ENCODE measurements around the gene PHF2. TPM values are rescaled to one million over a fixed set of nuclear protein-coding genes. Genes with fewer than 3 reads are reported as not detected.

The PHF2 gene
- total RNA-seq, 2 donors from 2014 or later: 32.4 to 32.9 TPM

DNA sequence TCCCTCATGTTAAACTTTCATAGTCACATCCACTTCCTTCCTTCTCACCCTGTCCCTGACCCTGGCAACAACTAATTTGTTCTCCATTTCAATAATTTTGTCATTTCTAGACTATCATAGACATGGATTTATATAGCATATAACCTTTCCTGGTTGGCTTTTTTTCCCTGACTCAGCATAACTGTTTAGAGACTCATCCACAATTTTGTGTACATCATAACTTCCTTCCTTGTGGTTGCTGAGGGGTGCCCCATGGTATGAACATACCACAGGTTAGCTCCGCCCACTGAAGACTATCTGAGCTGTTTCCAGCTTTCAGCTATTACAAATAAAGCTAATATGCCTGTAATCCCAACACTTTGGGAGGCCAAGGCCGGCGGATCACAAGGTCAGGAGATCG, 137.3 kb downstream of the PHF2 start:
- no peak for DNase-seq (ENCODE audit: low spot score)
- intact Hi-C loops (cut with DNase I): no loop called here
- Histone ChIP-seq H3K4me1 (replicated peaks) (no peaks in the 10 kb centered on the region), H3K9me3 (no peaks in the 10 kb centered on the region), H3K36me3 (no peaks in the 10 kb centered on the region), H3K4me3 (no peak overlapping the region), H3K27ac (no peak overlapping the region), H3K27me3 (replicated peaks; ENCODE audit: insufficient read depth) (no peaks in the 10 kb centered on the region)
- WGBS: 89% methylated on average over 4 of the region's 4 CpGs
- no peak for TF ChIP-seq POLR2A (IDR thresholded peaks at IDR 0.05)
- no peak for TF ChIP-seq POLR2AphosphoS5 (IDR thresholded peaks at IDR 0.05)
- TF ChIP-seq, protein P1, sequence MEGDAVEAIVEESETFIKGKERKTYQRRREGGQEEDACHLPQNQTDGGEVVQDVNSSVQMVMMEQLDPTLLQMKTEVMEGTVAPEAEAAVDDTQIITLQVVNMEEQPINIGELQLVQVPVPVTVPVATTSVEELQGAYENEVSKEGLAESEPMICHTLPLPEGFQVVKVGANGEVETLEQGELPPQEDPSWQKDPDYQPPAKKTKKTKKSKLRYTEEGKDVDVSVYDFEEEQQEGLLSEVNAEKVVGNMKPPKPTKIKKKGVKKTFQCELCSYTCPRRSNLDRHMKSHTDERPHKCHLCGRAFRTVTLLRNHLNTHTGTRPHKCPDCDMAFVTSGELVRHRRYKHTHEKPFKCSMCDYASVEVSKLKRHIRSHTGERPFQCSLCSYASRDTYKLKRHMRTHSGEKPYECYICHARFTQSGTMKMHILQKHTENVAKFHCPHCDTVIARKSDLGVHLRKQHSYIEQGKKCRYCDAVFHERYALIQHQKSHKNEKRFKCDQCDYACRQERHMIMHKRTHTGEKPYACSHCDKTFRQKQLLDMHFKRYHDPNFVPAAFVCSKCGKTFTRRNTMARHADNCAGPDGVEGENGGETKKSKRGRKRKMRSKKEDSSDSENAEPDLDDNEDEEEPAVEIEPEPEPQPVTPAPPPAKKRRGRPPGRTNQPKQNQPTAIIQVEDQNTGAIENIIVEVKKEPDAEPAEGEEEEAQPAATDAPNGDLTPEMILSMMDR (IDR thresholded peaks at IDR 0.05): no peak

DNA sequence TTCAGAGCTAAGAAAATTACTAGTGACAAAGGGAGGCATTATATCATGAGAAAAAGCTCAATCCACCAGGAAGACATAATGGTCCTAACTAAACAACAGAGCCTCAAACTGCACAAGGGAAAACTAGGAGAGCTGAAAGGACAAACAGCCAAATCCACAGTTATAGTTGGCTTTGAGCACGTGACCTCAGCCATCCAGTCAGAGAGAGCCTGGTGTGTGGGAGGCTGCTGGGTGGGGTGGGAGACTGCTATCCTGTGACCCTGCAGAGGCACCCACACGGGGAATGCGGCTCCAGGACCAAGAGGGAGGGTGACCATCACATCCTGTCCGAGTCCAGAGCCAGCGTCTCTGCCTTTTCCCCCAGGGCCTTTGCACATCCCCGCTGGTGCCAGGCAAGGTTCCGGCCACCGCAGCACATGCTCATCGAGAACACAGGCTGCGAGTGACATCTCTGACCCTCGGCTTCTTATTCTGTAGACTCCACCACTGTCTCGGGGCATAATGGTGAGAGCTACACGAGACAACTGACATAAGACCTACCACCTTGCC, 145.1 kb downstream of the PHF2 start:
- H3K36me3 ChIP-seq: no peaks in the 10 kb centered on the region
- no peak overlapping the region for H3K27ac ChIP-seq
- WGBS: 88% methylated on average over 13 of the region's 13 CpGs
- no peak overlapping the region for H3K4me3 ChIP-seq
- H3K27me3 ChIP-seq (replicated peaks; ENCODE audit: insufficient read depth): no peaks in the 10 kb centered on the region
- no peaks in the 10 kb centered on the region for H3K4me1 ChIP-seq (replicated peaks)
- DNase-seq (ENCODE audit: low spot score): no peak
- TF ChIP-seq POLR2AphosphoS5 (IDR thresholded peaks at IDR 0.05): no peak
- no peaks in the 10 kb centered on the region for H3K9me3 ChIP-seq
- intact Hi-C loops (cut with DNase I): no loop called here

DNA sequence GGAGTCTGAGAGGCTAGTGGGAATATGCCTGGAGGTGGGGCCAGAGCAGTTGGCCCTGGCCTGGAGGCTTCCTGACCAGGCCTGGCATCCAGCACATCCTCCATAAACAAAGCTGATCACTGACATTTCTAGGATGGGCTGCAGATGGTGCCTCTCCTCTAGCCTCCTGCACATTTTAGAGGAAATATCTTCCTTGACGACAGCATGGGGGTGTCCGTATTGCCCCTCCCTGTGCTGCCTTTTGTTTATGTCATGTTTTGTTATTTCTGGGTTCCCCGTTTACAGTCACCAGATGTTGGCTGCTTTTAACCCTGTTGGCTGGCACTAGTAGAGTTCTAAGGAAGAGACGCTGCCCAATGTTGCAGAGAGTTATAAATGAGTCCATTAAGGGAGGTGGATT, 148.5 kb downstream of the PHF2 start:
- WGBS: 60% methylated on average over 4 of the region's 4 CpGs
- Histone ChIP-seq H3K4me1 (replicated peaks) (no peaks in the 10 kb centered on the region), H3K9me3 (no peaks in the 10 kb centered on the region), H3K27ac (no peak overlapping the region), H3K4me3 (no peak overlapping the region), H3K36me3 (no peaks in the 10 kb centered on the region), H3K27me3 (replicated peaks; ENCODE audit: insufficient read depth) (no peaks in the 10 kb centered on the region)
- TF ChIP-seq POLR2AphosphoS5 (IDR thresholded peaks at IDR 0.05): no peak
- DNase-seq (ENCODE audit: low spot score): no peak
- intact Hi-C loops (cut with DNase I): no loop called here

DNA sequence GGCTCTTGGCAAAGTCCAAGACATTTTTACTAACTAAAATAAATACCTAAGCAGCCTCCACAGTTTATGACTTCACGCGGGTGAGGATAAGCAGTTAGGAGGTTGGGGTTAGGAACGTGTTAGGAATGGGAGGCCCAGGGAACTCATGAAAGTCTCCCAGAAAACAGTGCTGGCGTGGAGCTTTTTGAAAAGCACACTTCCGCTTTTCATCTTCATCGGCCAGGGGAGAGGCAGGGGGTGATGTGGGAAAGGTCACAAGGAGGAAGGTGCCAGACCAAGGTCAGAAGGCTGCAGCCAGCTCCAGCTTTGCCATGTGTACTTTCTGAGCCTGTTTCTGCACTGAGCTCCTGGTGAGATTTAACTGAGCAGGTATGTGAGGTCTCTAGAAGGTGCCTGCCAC, 149.0 kb downstream of the PHF2 start:
- intact Hi-C loops (cut with DNase I): no loop called here
- Histone ChIP-seq H3K9me3 (no peaks in the 10 kb centered on the region), H3K36me3 (no peaks in the 10 kb centered on the region), H3K27ac (no peak overlapping the region), H3K4me1 (replicated peaks) (no peaks in the 10 kb centered on the region), H3K27me3 (replicated peaks; ENCODE audit: insufficient read depth) (no peaks in the 10 kb centered on the region), H3K4me3 (no peak overlapping the region)
- TF ChIP-seq, protein P1 (IDR thresholded peaks at IDR 0.05): no peak
- no peak for TF ChIP-seq POLR2AphosphoS5 (IDR thresholded peaks at IDR 0.05)
- TF ChIP-seq POLR2A (IDR thresholded peaks at IDR 0.05): no peak
- WGBS: 48% methylated on average over 6 of the region's 6 CpGs
- no peak for DNase-seq (ENCODE audit: low spot score)

DNA sequence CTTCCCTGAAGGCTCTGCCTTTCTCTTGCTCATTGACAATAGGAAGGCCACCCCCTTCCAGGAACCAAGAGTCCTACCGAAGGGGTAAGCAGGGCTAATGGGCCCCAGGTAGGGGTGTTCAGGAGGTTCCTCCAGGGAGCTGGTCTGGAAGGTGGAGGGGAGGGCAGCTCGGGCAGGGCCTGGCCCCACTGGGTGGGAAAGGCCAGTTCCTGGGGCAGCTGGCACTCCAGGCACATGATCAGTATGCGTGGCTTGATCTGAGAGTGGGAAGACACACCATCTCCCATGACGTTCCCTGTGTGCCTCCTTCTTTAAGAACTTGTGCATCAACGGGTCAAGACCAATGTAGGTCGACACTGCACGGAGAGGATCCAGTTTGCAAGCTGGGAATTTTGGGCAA, 149.8 kb downstream of the PHF2 start:
- Histone ChIP-seq H3K36me3 (no peaks in the 10 kb centered on the region), H3K4me1 (replicated peaks) (no peaks in the 10 kb centered on the region), H3K27me3 (replicated peaks; ENCODE audit: insufficient read depth) (no peaks in the 10 kb centered on the region), H3K9me3 (no peaks in the 10 kb centered on the region), H3K27ac (no peak overlapping the region), H3K4me3 (no peak overlapping the region)
- TF ChIP-seq, protein P1 (IDR thresholded peaks at IDR 0.05): no peak
- TF ChIP-seq POLR2AphosphoS5 (IDR thresholded peaks at IDR 0.05) (no peak), POLR2A (IDR thresholded peaks at IDR 0.05) (no peak)
- no peak for DNase-seq (ENCODE audit: low spot score)
- intact Hi-C loops (cut with DNase I): no loop called here
- WGBS: 80% methylated on average over 6 of the region's 7 CpGs

Small RNA genes within 50 kb of the gene (microRNA-seq; reads per million reads assigned to microRNA genes)
- not detected for gene MIR548AU

Other genes with a start within 250 kb of the PHF2 start
- 10 to 100 TPM; 86.3 to 90.6 TPM for gene FAM120A, start 124.9 kb upstream of the PHF2 start, total RNA-seq
- gene FAM120AOS, start 123.0 kb upstream of the PHF2 start, total RNA-seq: 10 to 100 TPM; 60.7 to 83.8 TPM